Neural cell (in vitro differentiated cells): ENCODE results near the gene TMEM121B.

Experiments
- CTCF ChIP-seq: fragments of 450-650 bp; IDR thresholded peaks from 2 replicates; pipeline ENCODE4 v1.5.1; 2014; ENCODE audit warnings: antibody characterized with exemption, mild to moderate bottlenecking, moderate library complexity; ENCODE audit not compliant: poor library complexity, severe bottlenecking
- EP300 ChIP-seq: fragments of 450-650 bp; conservative IDR thresholded peaks from 2 replicates; pipeline ENCODE4 v1.6.1; 2014; ENCODE audit warnings: antibody characterized with exemption, mild to moderate bottlenecking, moderate library complexity; ENCODE audit not compliant: poor library complexity, severe bottlenecking
- EZH2 ChIP-seq: fragments of 200-600, 300-800 bp; shearing (Covaris generic), sonication (generic); IDR thresholded peaks from 2 replicates; pipeline ENCODE4 v1.6.1; 2014; ENCODE audit warnings: antibody characterized with exemption, low read length, borderline replicate concordance, mild to moderate bottlenecking; ENCODE audit not compliant: insufficient read depth, poor library complexity, severe bottlenecking
- MXI1 ChIP-seq: fragments of 450-650 bp; conservative IDR thresholded peaks from 2 replicates; pipeline ENCODE4 v1.6.1; 2014; ENCODE audit warnings: antibody characterized with exemption, mild to moderate bottlenecking; ENCODE audit not compliant: poor library complexity, severe bottlenecking
- POLR2AphosphoS5 ChIP-seq: IDR thresholded peaks from 2 replicates; pipeline ENCODE4 v1.6.1; 2012
- RAD21 ChIP-seq: fragments of 450-650 bp; conservative IDR thresholded peaks from 2 replicates; pipeline ENCODE4 v1.6.1; 2014; ENCODE audit warnings: antibody characterized with exemption, mild to moderate bottlenecking, moderate library complexity
- SMC3 ChIP-seq: fragments of 450-650 bp; conservative IDR thresholded peaks from 2 replicates; pipeline ENCODE4 v1.6.1; 2014; ENCODE audit warnings: antibody characterized with exemption, mild to moderate bottlenecking, moderate library complexity; ENCODE audit not compliant: poor library complexity
- TAF1 ChIP-seq: IDR thresholded peaks from 2 replicates; pipeline ENCODE4 v1.6.1; 2012; ENCODE audit warnings: low read depth

DNA sequence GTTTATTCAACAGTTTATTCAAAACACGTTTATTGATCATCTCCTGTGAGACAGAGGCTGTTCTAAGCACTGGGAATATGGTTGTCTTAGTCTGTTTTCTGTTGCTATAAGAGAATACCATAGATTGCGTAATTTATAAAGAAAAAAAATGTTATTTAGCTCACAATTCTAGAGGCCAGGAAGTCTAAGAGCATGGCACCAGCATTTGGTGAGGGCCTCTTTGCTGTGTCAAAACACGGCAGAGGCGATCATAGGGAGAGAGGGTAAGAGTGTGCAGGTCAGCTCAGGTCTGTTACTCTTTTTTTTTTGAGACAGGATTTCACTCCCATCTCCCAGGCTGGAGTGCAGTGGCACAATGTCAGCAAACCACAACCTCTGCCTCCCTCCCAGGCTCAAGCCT is 41.6 kb downstream of the TMEM121B start:
- TF ChIP-seq CTCF: no peak
- TF ChIP-seq POLR2AphosphoS5: no peak
- no peak for TF ChIP-seq MXI1
- TF ChIP-seq EP300: no peak
- TF ChIP-seq RAD21: no peak
- no peak for TF ChIP-seq TAF1
- TF ChIP-seq SMC3: no peak
- TF ChIP-seq EZH2: no peak
